KMS-11 (cell line): ENCODE data around the gene DTNB.

Source experiments
- H2AFZ ChIP-seq: fragments of 200-600 bp; sonication (generic); 2 replicates; pipeline ENCODE4 v1.6.1; 2016; ENCODE audit warnings: antibody characterized with exemption, mixed run types, low read depth
- H3K27ac ChIP-seq: fragments of 200-600 bp; sonication (generic); 2 replicates; pipeline ENCODE4 v1.6.1; 2016; ENCODE audit warnings: mild to moderate bottlenecking, mixed run types
- H3K27me3 ChIP-seq: fragments of 200-600 bp; sonication (generic); 2 replicates; pipeline ENCODE4 v1.6.1; 2017; ENCODE audit warnings: mild to moderate bottlenecking, low read depth, mixed run types, moderate library complexity; ENCODE audit not compliant: insufficient read depth
- H3K36me3 ChIP-seq: fragments of 200-600 bp; sonication (generic); 2 replicates; pipeline ENCODE4 v1.6.1; 2017; ENCODE audit warnings: mild to moderate bottlenecking, mixed run types; ENCODE audit not compliant: insufficient read depth
- H3K4me1 ChIP-seq: fragments of 200-600 bp; sonication (generic); 2 replicates; pipeline ENCODE4 v1.6.1; 2016; ENCODE audit warnings: mild to moderate bottlenecking, low read depth, mixed run types; ENCODE audit not compliant: poor library complexity, severe bottlenecking
- H3K4me2 ChIP-seq: fragments of 200-600 bp; sonication (generic); 2 replicates; pipeline ENCODE4 v1.7.0; 2016; ENCODE audit warnings: mild to moderate bottlenecking, mixed run types
- H3K4me3 ChIP-seq: fragments of 200-600 bp; sonication (generic); IDR thresholded peaks from 2 replicates; pipeline ENCODE4 v1.6.1; 2017; ENCODE audit warnings: low read depth, low read length, mixed read lengths; ENCODE audit not compliant: insufficient read depth
- H3K79me2 ChIP-seq: fragments of 200-600 bp; sonication (generic); 2 replicates; pipeline ENCODE4 v1.6.1; 2016; ENCODE audit warnings: low read depth, mixed run types; ENCODE audit not compliant: insufficient read depth
- H3K9ac ChIP-seq: fragments of 200-600 bp; sonication (generic); 2 replicates; pipeline ENCODE4 v1.6.1; 2016; ENCODE audit warnings: mild to moderate bottlenecking, mixed run types
- H4K20me1 ChIP-seq: fragments of 200-600 bp; sonication (generic); 2 replicates; pipeline ENCODE4 v1.6.1; 2016; ENCODE audit warnings: mild to moderate bottlenecking, mixed run types; ENCODE audit not compliant: insufficient read depth
- TF ChIP-seq, protein P1 (sequence below): fragments of 200-600 bp; sonication (generic); conservative IDR thresholded peaks from 2 replicates; pipeline ENCODE4 v1.6.1; 2017; ENCODE audit warnings: low read depth, mild to moderate bottlenecking, antibody characterized with exemption, low read length, moderate library complexity, mixed read lengths

Gene DTNB

DNA sequence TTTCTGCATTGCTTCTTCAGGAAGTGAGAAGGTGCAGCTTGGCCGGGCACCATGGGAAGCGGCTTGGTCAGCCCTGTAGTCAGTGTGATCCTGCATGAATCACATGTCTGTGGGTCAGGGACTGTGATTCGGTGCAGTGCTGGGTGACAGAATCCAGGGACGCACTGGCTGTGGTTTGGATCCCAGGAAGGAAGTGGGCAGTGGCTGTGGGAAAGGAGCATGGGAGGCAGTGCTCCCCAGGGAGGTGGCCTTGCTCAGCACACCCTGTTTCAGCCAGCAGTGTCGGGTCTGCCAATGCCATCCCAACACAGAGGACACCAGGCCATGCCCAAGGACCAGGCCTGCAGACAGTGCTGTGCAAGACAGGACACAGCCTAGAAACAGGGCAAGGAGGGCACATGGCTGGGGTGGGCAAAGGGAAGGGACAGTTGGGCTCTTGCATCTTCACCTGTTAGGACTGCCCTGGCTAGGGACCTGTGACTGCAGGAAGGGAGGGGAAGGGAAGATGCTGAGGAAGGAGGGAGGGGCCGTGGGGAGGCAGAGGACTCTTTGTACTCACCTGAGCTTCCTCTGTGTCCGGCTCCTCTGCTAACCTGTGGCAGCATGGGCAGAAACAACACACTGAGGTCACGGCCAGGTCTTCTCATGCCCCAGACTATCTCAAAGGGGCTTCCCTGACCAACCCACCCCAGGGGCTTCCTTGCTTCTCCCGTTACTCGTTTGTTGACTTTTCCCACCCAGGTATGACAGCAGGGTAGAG is 294.5 kb downstream of the DTNB start:
- no peak overlapping the region for H2AFZ ChIP-seq
- H3K27me3 ChIP-seq = no peaks in the 10 kb centered on the region
- H4K20me1 ChIP-seq = no peaks in the 10 kb centered on the region
- H3K36me3 ChIP-seq = no peaks in the 10 kb centered on the region
- no peaks in the 10 kb centered on the region for H3K79me2 ChIP-seq
- H3K9ac ChIP-seq = no peak overlapping the region
- peaks cover 16% of the 10 kb centered on the region for H3K4me1 ChIP-seq
- no peak overlapping the region for H3K4me2 ChIP-seq
- TF ChIP-seq, protein P1, sequence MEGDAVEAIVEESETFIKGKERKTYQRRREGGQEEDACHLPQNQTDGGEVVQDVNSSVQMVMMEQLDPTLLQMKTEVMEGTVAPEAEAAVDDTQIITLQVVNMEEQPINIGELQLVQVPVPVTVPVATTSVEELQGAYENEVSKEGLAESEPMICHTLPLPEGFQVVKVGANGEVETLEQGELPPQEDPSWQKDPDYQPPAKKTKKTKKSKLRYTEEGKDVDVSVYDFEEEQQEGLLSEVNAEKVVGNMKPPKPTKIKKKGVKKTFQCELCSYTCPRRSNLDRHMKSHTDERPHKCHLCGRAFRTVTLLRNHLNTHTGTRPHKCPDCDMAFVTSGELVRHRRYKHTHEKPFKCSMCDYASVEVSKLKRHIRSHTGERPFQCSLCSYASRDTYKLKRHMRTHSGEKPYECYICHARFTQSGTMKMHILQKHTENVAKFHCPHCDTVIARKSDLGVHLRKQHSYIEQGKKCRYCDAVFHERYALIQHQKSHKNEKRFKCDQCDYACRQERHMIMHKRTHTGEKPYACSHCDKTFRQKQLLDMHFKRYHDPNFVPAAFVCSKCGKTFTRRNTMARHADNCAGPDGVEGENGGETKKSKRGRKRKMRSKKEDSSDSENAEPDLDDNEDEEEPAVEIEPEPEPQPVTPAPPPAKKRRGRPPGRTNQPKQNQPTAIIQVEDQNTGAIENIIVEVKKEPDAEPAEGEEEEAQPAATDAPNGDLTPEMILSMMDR = no peak
- H3K4me3 ChIP-seq = no peak overlapping the region
- no peak overlapping the region for H3K27ac ChIP-seq

DNA sequence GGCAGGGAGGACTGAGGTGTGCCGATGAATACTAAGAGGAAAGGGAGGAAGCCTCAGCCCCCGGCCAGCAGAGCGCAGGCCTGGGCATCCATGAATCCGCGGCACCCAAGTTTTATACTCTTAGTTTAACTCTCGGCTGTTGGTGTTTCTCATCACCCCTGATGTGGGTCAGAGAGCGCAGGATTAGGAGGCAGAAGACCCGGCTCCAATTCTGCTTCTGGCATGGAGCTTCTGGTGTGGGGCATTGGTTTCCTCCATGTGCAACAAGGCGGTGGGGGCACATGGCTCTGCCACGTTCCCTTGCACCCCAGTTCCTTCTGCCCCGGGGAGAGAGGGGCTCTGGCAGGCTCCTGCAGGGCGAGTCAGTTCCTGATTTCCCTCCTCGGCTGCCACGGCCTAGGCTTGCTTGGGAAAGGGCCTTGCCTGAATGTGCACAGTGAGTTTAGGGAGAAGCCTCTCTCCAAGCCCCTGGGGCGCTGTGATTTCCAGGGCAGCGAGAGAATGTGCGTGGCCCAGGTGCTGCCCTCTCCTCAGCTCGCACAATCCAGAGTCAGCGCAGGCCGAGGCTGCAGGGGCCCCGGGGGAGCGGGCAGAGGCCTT is 295.5 kb downstream of the DTNB start:
- no peaks in the 10 kb centered on the region for H3K79me2 ChIP-seq
- peaks cover 16% of the 10 kb centered on the region for H3K4me1 ChIP-seq
- peak overlapping the region; percentile 3 for H3K4me3 ChIP-seq
- TF ChIP-seq, protein P1 = no peak
- H3K9ac ChIP-seq = no peak overlapping the region
- H3K27me3 ChIP-seq = no peaks in the 10 kb centered on the region
- no peaks in the 10 kb centered on the region for H3K36me3 ChIP-seq
- no peak overlapping the region for H3K27ac ChIP-seq
- H4K20me1 ChIP-seq = no peaks in the 10 kb centered on the region
- 0 out of 2 replicates have a peak overlapping the region, but pooled peaks have one; percentile 73 for H3K4me2 ChIP-seq
- no peak overlapping the region for H2AFZ ChIP-seq

DNA sequence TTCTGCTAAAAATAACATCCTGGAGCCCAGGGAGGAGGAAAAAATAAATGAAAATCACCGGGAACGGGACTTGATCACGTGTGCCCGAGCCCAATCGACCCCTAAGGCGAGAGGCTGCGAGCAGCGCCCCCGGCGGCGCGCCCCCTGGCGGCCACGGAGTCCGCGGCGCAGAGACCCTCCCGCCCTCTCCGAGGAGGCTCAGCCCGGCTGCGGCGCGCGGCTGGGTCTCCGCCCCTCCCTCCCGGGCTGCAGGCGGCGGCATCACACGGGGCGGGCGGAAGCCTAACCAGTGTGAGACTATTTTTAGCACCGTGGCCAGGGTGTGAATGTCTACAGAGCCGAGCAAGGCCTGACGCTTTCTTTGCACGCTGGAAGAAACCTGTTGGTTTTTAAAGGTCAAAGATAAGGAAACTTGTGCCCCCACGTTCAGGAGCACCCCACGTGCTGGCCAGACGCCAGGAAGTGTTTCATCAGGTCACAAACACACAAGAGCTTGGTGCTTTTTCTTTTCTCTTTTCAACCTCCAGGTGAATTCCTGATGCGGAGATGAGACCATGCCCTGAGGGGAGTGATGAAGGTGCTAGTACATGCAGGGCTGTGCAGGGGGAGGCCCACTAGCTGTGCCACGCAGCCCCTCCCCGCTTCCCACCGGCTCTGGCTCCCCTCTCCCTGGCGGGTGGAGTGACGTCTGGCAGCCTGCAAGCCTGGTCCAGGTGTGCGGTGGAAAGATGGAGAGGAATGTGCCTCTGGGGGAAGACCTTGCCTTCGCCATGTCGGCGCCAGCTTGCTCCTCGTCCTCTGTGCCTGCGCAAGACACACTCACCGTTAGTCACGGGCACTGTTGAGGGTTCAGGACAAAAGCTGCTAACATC is 296.4 kb downstream of the DTNB start:
- Histone ChIP-seq H3K9ac (peak overlapping the region; percentile 35; the same call in 1 of the 2 replicates), H2AFZ (peak overlapping the region; percentile 89), H3K4me2 (peak overlapping the region; percentile 73), H3K4me1 (peaks cover 16% of the 10 kb centered on the region), H3K27ac (peak overlapping the region; percentile 64), H4K20me1 (no peaks in the 10 kb centered on the region), H3K27me3 (no peaks in the 10 kb centered on the region), H3K36me3 (no peaks in the 10 kb centered on the region), H3K4me3 (peak overlapping the region; percentile 54), H3K79me2 (no peaks in the 10 kb centered on the region)
- TF ChIP-seq, protein P1 = peak; percentile 86

DNA sequence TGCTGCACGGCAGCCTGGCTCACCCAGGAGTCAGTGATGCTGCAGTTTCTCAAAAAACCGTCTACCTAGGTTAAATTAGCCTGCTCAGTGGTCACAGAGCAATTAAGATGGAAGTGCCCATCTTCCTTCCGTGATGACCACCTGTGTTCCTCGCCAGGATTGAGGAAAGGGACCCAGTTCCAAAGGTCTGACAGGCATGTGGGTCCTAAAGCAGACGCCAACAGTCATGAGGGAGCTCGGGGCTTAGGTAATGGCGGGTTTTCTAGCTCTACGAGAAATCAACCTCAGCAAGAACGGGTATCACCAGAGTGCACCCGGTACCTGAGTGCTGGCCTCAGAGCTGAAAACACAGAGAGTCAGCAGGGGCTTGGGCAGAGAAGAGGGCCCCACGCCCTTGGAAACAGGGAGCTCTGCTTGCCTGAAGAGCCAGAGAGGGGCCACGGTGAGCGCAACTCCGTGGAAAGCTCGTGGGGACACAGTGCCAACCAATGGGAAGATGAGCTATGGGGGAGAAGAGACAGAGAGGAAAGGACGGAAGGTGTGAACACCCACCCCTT is 297.3 kb downstream of the DTNB start:
- H3K27ac ChIP-seq = no peak overlapping the region
- H3K4me2 ChIP-seq = peak overlapping the region; percentile 49
- H4K20me1 ChIP-seq = no peaks in the 10 kb centered on the region
- peak overlapping the region; percentile 89 for H2AFZ ChIP-seq
- no peak overlapping the region for H3K9ac ChIP-seq
- H3K27me3 ChIP-seq = no peaks in the 10 kb centered on the region
- TF ChIP-seq, protein P1 = no peak
- no peak overlapping the region for H3K4me3 ChIP-seq
- peaks cover 16% of the 10 kb centered on the region for H3K4me1 ChIP-seq
- no peaks in the 10 kb centered on the region for H3K79me2 ChIP-seq
- H3K36me3 ChIP-seq = no peaks in the 10 kb centered on the region
